ENCODE results near the gene GBE1.

Gene GBE1

GRCh38 chr3:81581966-81582599, 179.4 kb downstream of the GBE1 start:
- H3K9me2 ChIP-seq (replicated peaks; ENCODE audit: insufficient read depth, low read length): no peaks in the 10 kb centered on the region
- H3K79me2 ChIP-seq (ENCODE audit: insufficient read depth, low read length): no peaks in the 10 kb centered on the region
- H2AFZ ChIP-seq (ENCODE audit: low read depth, low read length, severe bottlenecking): peak overlapping the region; percentile 38
- H3K9ac ChIP-seq (ENCODE audit: low read length): no peak overlapping the region
- H4K20me1 ChIP-seq (ENCODE audit: low read depth, low read length): no peaks in the 10 kb centered on the region
- no peaks in the 10 kb centered on the region for H3K27me3 ChIP-seq (ENCODE audit: low read length)
- H3K4me3 ChIP-seq (ENCODE audit: insufficient read depth, low read length, poor library complexity, severe bottlenecking): no peak overlapping the region
- no peaks in the 10 kb centered on the region for H3F3A ChIP-seq (ENCODE audit: insufficient read depth)
- H3K27ac ChIP-seq (ENCODE audit: low read depth, low read length): no peak overlapping the region
- TF ChIP-seq, protein P1, sequence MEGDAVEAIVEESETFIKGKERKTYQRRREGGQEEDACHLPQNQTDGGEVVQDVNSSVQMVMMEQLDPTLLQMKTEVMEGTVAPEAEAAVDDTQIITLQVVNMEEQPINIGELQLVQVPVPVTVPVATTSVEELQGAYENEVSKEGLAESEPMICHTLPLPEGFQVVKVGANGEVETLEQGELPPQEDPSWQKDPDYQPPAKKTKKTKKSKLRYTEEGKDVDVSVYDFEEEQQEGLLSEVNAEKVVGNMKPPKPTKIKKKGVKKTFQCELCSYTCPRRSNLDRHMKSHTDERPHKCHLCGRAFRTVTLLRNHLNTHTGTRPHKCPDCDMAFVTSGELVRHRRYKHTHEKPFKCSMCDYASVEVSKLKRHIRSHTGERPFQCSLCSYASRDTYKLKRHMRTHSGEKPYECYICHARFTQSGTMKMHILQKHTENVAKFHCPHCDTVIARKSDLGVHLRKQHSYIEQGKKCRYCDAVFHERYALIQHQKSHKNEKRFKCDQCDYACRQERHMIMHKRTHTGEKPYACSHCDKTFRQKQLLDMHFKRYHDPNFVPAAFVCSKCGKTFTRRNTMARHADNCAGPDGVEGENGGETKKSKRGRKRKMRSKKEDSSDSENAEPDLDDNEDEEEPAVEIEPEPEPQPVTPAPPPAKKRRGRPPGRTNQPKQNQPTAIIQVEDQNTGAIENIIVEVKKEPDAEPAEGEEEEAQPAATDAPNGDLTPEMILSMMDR (IDR thresholded peaks at IDR 0.05; ENCODE audit: insufficient read depth, low read length, poor library complexity, severe bottlenecking): peak; percentile 86
- TF ChIP-seq EZH2phosphoT487 (conservative IDR thresholded peaks at IDR 0.05; ENCODE audit: low read length): no peak
- no peaks in the 10 kb centered on the region for H3K9me3 ChIP-seq (ENCODE audit: insufficient read depth, low read length)
- H3K4me2 ChIP-seq (ENCODE audit: low read depth, low read length, poor library complexity, severe bottlenecking): peak overlapping the region; percentile 4
- no peaks in the 10 kb centered on the region for H3K36me3 ChIP-seq (ENCODE audit: low read length)

DNA sequence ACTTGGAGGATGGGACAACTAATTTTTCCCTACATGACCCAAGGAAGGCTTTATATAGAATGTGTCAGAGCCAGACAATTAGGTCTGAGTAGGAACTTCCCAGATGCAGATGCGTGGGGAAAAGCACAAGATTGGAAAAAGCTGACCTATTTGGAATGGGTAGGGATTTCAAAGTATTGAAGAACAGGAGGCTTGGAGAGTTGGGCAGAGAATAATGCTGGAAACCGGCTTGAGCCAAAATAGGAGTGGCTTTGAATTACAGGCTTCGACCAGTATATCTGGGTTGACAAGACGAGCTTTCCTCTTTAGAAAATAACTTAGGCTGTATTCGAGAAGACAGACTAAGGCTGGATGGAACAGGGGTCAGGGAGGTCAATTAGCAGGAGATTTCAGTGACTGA, 181.1 kb downstream of the GBE1 start:
- Histone ChIP-seq H3K27ac (ENCODE audit: low read depth, low read length) (no peak overlapping the region), H3K4me3 (ENCODE audit: insufficient read depth, low read length, poor library complexity, severe bottlenecking) (no peak overlapping the region), H3K9ac (ENCODE audit: low read length) (no peak overlapping the region), H3K27me3 (ENCODE audit: low read length) (no peaks in the 10 kb centered on the region), H3K9me2 (replicated peaks; ENCODE audit: insufficient read depth, low read length) (no peaks in the 10 kb centered on the region), H3K4me2 (ENCODE audit: low read depth, low read length, poor library complexity, severe bottlenecking) (no peak overlapping the region), H2AFZ (ENCODE audit: low read depth, low read length, severe bottlenecking) (no peak overlapping the region), H3K36me3 (ENCODE audit: low read length) (no peaks in the 10 kb centered on the region), H3K79me2 (ENCODE audit: insufficient read depth, low read length) (no peaks in the 10 kb centered on the region), H3F3A (ENCODE audit: insufficient read depth) (no peaks in the 10 kb centered on the region), H4K20me1 (ENCODE audit: low read depth, low read length) (no peaks in the 10 kb centered on the region), H3K9me3 (ENCODE audit: insufficient read depth, low read length) (no peaks in the 10 kb centered on the region)
- no peak for TF ChIP-seq EZH2phosphoT487 (conservative IDR thresholded peaks at IDR 0.05; ENCODE audit: low read length)
- TF ChIP-seq, protein P1 (IDR thresholded peaks at IDR 0.05; ENCODE audit: insufficient read depth, low read length, poor library complexity, severe bottlenecking): no peak

DNA sequence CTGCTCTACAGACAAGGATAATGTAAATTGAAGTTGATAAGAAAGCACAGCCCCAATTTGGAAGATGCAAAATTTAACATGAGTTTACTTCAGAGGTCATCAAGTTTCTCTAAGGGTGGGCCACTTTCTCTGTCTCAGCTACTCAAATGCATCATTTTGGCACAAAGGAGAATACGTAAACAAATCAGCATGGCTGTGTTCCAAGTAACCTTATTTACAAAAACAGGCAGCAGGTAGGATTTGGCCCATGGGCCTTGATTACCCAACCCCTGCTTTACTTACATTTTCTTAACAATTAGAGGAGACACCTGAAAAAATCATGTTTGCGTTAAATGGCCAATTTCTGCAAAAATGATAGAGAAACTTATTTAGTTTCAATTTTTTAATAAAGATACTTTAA, 181.7 kb downstream of the GBE1 start:
- H3K27ac ChIP-seq (ENCODE audit: low read depth, low read length): no peak overlapping the region
- no peaks in the 10 kb centered on the region for H3F3A ChIP-seq (ENCODE audit: insufficient read depth)
- no peaks in the 10 kb centered on the region for H3K9me3 ChIP-seq (ENCODE audit: insufficient read depth, low read length)
- H3K27me3 ChIP-seq (ENCODE audit: low read length): no peaks in the 10 kb centered on the region
- no peak for TF ChIP-seq EZH2phosphoT487 (conservative IDR thresholded peaks at IDR 0.05; ENCODE audit: low read length)
- TF ChIP-seq, protein P1 (IDR thresholded peaks at IDR 0.05; ENCODE audit: insufficient read depth, low read length, poor library complexity, severe bottlenecking): no peak
- no peak overlapping the region for H2AFZ ChIP-seq (ENCODE audit: low read depth, low read length, severe bottlenecking)
- H3K9ac ChIP-seq (ENCODE audit: low read length): no peak overlapping the region
- H3K36me3 ChIP-seq (ENCODE audit: low read length): no peaks in the 10 kb centered on the region
- no peaks in the 10 kb centered on the region for H3K79me2 ChIP-seq (ENCODE audit: insufficient read depth, low read length)
- no peak overlapping the region for H3K4me3 ChIP-seq (ENCODE audit: insufficient read depth, low read length, poor library complexity, severe bottlenecking)
- H3K4me2 ChIP-seq (ENCODE audit: low read depth, low read length, poor library complexity, severe bottlenecking): no peak overlapping the region
- H4K20me1 ChIP-seq (ENCODE audit: low read depth, low read length): no peaks in the 10 kb centered on the region
- H3K9me2 ChIP-seq (replicated peaks; ENCODE audit: insufficient read depth, low read length): no peaks in the 10 kb centered on the region

Data from SU-DHL-6 (cell line).